Activated CD4-positive, alpha-beta T cell treated with anti-CD3 and anti-CD28 coated beads for 48 hours (primary cell): Measurements from ENCODE around the gene BRINP2.

Source experiments
- DNase-seq: peaks from one replicate; pipeline ENCODE4 v3.0.0-alpha.2; 2020

Gene BRINP2

DNA sequence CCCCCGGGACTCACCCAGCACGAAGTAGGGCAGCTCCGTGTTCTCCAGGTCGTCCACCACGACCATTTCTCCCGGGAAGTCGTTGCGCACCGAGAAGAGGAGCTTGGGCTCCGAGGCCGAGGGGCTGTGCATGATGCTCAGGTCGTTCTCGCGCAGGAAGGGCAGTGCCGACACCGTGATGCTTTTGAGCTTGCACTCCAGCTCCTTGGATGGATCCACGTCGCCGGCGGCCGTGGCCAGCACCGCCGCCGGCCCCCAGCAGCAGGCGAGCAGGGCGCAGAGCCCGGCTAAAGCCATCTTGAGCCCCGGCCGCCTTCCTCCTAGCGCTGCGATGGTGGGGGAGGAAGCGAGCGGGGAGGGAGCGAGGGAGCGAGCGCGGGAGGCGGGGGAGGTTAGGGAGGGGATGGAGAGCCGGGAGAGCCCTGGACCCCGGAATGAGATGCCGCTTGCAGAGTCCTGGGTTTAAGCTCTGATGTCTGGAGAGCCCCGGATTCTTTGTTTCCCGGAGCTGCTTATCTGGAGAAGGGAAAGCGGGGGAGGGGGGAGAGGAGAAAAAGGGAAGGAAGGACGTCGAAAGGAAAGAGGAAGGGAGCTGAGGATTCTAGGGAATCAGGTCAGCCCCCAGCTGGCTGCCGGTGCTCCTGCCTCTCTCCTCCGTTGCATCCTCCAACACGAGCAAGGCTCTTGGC, 6.2 kb upstream of the BRINP2 start, which contains the start of gene ASTN1:
ASTN1 (minus strand) TSS at position 333 of the 689 bp plus-strand sequence; CDS start at position 297, 36 bp downstream.
- DNase-seq, result no peak

DNA sequence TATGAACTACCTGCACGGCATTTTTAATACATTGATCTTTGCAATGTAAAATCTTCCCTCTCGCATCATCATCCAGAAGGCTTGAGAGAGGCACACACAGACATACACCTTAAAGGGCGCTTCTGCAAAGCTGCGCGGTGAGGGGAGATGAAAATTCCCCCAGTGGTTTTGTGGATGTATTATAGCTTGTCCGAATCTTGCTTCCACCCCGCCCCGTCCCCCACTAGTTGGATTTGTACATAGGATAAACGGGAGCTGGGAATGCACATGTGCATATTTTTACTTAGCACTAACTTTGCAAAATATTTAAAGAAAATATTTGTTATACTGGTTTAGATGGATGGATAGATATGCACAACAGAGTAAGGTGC, 5.7 kb upstream of the BRINP2 start:
- no peak for DNase-seq

DNA sequence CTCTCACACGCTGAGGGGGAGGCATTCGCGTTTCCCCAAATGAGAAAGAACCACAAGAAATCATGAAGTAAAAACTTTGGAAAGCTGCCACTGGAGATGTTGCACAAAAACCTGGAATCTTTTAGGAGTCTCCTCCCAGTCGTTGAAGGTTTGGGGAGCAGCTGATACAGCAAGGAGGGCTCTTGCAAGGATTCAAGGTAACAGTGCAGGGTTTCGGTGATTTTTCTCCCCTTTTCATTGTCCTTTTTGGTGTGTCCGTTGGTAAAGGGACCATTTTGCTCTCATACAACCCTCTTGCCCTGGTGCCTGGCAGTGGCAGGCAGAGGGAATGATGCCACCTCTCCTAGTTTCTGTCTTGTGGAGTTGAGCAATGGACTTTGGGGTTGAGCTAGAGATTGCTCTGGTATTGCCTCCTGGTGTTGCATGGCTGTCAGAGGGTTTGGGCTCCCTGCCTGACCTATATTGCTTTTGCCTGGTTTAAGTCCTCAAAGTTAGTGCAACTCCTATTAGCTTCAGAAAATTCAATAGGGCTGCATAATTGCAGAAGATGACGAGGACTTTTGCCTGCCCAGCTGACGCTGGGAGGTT, 872 bp downstream of the BRINP2 start:
- DNase-seq, result no peak

DNA sequence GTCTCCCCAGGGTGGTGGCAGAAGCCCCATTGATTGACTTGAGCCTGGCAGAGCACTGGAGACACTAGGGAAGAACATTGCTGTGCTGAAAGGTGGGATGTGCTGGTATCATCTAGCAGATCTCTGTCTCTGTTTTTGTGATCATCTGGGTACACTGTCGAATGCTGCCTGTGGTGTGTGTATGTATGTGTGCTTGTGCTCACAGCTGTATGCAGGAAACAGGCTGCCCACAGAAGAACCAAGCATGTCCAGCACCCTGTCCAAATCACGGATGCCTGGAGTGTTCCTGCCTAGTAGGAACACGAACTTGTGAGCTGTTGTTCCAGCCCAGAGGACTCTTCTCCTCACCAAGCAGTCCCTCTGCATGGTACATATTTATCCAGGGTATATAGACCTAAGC, 1.5 kb downstream of the BRINP2 start:
- DNase-seq, result no peak

DNA sequence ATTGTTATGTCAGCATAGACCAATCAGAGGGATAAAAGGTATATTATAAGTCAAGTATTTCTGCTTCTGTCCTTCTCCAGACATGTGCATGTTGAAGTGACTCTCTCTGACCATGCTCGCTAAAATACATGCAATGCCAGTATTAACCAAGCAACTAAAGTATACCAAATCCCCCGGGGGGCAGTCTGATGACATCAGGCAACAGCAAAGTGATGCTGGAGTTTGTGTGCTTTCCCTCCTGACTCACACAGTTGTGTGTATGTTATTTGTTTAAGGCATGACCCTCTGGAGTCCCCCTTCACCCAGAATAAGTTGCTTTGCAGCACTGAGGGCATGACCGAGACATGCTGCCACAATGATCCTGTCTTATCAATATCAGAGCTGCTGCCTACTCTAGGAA, 2.1 kb downstream of the BRINP2 start:
- no peak for DNase-seq

DNA sequence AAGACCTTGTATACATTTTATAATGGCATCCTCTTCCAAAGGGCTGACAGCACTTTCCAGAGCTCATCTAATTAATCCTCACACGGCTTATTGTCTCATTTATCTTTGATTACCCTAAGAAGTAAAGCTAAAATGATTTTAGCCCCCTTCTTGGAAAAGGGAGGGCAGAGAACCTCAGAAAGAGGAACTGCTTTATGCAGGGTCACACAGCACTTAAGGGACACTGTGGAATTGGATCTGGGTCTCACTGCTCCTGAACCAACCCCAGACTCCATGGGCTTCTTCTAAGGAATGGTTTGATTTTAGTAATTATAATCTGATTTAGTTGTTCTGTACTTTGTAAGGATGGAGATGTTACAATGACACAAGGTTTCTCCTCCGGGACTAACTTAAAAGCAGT, 3.2 kb downstream of the BRINP2 start:
- DNase-seq, result no peak

DNA sequence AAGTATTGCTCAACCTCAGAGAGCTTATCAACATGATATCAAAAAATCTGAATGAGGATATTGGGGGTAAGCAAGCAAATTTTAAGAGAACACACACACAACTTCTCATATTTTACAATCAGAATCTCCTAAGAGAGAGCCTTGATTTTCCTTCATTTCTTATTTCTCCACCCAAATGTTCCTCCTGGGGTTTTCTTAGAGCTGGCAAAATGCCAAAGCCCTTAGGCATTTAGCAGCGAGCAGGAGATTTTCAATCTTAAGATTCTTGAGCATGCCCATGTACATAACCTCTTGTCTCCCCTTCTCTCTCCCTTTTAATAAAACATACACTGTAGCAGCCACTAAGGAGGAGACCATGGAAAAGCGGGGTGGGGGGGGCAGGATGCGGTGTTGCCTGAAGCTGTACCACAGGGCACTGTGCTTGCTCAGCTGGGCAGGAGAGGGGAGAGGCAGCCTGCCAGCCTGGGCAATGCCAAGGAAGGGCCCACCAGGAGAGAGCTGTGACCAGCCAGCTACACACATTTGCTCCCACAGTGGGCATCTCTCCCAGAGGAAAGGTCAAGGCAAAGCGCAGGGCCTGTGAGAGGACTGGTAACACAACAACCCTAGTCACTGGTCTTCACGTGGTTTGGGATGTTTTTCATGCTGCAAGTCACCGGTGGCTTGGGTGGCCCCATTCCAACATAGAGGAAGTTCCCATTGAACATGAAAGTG, 4.3 kb downstream of the BRINP2 start:
- no peak for DNase-seq

DNA sequence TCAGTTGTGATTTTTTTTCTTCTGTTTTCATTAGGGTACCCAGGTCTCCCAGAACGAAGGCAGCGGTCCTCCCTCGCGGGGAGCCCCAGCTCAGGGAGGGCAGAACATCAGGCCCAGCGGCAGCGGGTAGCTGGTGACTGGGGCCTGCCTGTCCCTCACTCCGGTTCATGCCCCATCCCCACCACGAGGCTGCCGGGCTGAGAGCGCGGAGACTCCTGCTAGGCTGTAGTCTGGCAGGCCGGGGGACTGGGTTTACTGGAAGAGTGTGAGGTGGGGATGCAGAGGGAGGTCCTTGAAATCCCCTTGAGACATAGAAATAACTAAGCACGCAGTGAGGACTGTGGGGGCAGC, 10.5 kb downstream of the BRINP2 start:
- no peak for DNase-seq

DNA sequence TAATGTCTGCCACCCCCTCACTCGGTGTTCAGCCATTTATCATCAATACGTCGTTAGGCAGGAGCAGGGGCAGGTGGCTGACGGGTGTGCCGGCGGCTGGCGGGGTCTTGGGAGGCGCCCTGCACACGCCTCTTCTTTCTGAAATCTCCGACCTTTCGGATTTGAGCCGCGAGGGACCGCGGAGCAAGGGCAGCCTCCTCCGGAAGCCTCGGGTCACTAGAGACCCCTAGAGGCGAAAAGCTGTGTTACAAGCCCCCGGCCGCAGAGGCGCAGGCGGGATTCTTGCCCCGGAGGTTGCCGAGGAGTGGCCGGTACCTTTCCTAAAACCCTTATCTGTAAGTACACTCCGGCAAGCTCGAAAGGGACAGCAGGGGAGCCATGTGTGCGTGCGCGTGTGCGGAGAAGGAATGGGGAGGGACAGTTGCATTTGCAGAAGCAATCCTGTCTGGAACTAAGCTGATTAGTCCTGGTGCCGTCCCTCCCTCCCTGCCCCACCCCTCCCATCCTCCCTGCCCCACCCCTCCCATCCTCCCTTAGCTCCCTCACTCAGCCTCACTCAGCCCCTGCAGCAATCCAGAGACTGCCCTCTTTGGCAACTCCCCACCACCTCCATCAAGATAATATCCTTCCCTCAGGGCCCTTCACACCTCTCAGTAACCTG, 11.0 kb downstream of the BRINP2 start:
- peak; percentile 62 for DNase-seq

DNA sequence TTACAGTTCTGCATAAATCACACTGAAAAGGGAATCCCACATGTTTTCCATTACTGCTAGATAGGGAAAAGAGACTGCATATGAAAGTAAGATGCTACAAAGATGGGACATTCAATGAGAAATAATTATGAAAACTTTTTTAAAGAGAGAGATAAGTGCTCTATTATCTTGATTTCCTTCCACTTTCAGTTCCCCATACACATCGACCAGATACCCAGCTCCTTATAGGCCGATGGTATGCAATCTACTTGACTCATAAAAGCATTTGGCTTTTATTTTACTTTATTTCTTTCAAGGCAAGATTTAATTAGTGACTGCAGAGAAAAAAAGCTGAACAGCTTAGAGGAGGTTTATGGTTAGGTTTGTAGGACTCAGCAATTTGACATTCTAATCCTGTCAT, 13.1 kb downstream of the BRINP2 start:
- no peak for DNase-seq

DNA sequence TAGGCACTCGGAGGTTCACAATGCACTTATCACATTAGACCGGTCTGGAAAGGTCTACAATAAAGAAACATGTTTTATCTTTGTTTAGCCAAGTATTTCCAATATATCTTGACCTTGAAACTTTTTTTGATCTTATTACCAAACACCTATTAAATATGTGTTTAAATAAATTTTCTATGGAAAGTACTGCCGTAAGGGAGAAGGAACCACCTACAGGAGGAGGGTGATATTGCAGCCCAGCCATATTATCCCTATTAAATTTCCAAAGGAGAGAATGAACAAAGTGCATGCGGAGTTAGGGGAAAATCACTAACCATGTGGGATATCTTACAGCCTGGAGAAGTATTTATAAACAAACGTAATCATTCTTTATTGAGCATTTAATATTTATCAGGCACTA, 14.5 kb downstream of the BRINP2 start:
- no peak for DNase-seq

DNA sequence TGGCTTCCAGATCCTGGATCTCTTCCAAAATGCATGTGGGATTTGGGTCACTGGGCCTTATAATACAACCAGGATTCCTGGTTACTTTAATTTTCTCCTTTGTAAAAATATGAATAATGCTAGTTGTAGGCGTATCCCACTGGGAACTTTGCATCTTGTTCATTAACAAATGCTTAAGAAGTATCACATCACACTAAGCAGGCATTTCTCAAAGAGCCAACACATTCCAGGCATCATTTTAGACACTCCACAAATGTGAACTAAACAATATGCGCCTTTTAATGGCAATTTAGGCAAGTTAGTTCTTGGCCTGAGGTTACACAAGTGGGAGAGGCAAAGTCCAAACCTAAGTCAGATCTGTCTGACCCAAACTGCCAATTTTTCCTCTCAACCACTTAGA, 15.9 kb downstream of the BRINP2 start:
- no peak for DNase-seq

DNA sequence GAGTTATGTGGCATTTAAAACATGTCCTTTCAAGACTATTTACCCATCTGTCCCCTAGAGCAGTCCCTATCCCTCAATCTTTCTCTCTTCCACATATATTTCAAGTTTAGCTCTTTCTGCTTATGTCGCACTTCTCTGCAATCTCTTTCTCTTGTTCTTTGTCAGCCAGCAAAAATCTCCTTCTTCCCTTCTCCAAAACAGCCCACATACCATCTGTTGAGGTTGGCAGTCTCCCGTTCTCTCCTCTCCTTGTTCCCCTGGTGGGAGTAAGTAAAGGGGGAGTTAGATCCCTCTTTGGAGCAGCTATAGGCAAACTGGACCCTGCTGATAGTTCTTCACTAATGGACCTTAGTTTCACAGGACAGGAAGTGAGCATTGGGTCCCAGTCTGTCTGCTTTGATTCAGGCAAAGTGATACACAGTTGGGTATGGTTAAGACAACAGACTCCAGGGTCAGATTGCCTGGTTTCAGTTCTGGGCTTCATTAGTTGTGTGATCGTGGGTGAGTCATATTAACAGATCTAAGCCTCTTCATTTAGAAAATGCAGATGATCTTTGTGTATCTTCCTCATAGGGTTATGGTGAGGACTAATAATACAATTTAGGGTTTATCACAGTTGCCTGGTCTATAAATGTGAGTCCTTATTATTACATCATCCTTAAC, 19.7 kb downstream of the BRINP2 start:
- no peak for DNase-seq

DNA sequence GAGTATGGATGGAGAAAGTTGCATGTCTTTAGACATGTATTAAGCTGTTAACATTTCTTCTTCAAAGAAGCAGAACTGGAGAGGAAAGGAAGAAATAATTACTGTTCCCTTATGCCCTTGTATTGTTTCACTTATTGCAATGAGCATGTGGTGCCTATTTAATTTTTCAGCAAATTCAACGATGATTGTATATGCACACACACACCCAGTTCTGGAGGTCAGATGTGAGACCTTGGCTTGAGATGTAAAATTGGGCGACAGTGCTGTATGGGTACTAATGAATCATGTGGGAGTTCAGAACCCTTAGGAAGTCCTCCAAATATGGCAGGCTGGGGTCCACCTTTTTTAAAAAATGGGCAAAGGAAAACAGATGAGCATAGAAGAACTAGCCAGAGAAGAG, 27.5 kb downstream of the BRINP2 start:
- no peak for DNase-seq

DNA sequence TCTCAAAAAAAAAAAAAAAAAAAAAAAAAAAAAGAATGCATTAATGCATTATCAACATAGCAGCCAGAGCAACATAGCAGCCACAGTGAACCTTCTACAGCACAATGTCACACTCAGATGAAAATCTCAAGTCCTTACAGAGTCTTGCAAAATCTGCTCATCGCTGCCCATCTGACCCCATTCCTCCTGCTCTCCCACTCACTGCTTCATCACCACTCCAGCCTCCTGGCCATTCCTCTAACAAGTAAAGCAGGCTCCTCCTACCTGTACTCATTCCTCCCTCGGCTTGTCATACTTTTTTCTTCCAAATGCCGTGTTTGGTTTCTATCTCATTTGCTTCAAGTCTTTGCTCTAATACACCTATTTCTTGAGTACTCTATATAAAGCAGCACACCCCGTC, 29.5 kb downstream of the BRINP2 start:
- DNase-seq, result no peak

DNA sequence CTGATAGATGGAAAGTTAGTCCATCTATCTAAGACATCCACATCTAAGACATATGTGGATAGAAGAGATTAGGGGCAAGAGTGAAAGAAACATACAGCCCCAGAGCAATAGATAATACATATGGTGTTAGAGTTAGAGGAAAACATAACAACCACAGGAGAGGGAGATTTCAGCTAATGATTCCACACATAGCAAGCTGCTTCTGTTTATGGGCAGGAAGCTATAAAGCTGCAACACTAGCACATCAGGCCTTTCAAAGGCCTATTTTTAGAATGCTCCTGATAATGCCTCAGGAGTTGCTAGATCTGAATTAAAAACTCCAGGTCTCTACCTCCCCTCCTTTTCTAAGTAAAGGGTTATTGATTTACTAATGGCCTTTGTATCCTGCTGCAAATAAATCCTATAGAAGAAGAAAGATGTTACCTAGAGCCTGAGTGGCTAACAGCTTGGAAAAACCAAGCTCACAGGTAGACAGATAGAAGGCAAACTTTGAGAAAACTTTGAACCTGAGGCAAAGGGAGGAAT, 36.1 kb downstream of the BRINP2 start:
- no peak for DNase-seq

DNA sequence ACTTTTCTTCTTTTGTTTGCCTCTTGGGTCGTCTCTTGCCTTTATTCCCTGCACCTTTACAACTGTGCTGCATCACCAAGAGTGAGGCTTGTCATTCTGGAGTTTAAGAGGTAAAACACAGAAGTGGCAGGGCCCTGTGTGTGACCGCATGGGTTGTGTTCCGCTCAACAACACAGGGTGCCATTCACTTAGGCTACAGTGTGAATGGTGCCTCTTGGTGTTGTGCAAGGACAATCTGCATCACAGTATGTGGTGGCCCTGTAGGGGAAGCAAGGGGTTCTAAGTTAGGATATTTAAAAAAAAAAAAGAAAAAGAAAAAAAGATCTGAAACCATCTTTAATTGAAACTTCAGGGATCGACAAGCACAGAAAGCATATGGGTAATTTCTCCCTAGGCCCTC, 38.2 kb downstream of the BRINP2 start:
- DNase-seq, result no peak

DNA sequence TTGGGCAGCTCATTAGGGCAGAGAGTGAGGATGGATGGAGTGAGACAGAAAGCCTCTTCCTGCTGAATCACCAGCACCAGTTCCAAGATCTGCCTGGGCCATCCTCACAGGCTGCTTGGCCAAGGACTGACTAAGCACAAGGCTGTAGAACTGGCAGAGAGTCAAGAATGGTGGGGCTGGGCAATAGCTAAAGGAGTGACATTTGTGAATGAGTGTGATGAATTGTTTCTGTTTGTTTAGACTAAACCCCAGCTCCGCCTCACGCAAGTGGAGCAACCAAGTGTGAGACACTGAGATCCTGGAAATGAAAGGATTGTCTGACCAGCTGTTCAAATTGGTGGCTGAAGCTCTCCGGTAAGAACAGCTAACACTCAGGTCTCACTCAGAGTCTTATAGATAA, 38.6 kb downstream of the BRINP2 start:
- DNase-seq, result no peak

DNA sequence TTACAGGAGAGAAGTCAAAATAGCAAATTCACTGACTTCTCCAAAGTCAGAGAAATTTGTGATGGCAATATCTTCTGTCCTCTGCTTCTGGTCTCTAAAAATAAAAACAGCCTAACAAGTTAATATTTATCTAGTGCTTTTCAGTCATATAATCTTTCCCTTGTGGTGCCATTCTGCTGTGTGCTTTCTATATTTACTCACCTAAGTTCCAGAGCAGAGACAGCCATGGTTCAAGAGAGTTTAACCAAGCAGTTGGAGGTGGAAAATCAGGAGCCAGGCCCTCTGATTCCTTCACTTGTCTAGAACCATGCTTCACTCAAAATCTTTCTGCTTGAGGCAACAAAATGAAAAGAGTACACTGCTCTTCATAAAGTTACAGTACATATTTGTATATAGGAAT, 39.3 kb downstream of the BRINP2 start:
- DNase-seq, result no peak

DNA sequence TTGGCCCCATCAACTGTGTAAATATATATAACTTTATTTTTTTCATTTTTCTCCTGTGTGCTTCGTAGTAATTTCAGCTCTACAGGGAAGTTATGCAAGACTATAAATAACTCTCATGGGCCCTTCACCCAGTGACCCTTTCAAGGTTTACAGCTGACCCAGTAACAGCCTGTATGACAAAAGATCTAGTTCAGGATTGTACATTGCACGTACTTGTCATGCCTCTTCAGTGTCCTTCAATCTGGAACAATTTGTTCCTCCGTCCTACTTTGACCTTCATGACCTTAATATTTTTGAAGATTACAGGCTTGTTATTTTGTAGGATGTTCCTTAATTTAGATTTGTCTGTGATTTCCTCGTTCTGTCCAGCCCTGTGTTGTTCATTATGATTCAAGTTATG, 40.5 kb downstream of the BRINP2 start:
- DNase-seq, result no peak

DNA sequence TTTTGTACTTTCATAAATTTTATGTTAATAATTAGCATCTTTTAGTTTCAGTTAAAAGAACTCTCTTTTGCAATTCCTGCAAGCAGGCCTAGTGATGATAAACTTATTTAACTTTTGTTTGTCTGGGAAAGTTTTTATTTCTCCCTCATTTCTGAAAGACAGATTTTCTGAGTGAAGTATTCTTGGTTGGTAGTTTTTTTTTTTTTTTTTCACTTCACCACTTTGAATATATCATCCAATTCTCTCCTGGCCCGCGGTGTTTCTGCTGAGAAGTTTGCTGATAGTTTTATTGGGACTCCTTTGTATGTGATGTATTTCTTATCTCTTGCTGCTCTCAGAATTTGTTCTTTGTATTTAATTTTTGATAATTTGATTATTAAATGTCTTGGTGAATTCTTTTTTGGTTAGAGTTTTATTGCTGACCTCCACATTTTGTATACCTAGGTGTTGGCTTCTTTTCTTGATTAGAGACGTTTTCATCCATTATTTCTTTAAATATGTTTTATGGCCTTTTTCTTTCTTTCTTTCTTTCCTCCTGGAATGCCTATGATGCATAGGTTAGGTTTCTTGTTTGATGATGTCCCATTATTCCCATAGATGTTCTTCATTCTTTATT, 45.9 kb downstream of the BRINP2 start:
- no peak for DNase-seq

DNA sequence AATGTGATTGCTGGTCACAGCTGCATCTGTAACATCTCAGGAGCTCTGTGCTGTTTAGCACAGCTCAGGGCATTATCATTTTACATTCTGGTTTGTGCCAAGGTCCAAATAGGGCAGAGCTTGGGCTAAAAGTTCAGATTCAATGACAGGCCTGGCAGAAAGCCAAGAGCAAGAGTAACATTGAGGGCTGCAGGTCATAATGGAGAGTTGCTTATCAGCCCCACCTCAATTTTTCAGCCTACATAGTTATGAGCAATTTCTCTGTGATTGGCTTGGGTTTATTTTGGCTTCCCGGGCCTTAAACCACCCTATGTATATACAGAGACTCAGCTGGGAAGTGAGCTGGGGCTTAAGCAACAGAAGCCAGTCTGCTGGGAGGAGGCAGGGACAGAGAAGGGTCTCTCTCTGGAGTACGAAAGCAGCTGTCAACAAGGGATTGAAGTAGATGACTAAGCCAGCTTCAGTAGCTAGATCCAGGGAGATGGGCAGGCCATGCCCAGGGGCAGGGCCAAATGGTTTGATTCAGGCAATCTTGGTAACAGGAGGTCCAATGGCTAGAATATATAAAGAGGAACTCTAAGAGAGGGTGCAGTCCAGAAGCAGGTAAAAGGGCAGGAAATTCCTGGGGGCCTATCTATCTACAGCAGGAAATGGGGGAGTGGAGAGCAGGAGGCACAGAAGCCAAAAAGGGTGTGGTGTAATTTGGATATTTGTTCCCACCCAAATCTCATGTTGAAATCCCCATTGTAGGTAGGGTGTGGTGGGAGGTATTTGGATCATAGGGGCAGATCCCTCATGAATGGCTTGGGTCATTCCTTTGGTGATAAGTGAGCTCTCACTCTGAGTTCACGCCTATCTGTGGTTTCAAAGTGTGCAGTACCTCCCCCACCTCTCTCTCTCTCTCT, 49.0 kb downstream of the BRINP2 start:
- DNase-seq, result no peak
